Bronchial epithelial cell (primary cell): ENCODE measurements around the gene NAT9. TPM values are rescaled to one million over a fixed set of nuclear protein-coding genes. Genes with fewer than 3 reads are reported as not detected.

ENCODE experiments used
- DNase-seq: peaks from one replicate; pipeline ENCODE4 v3.0.0-alpha.2; 2010; ENCODE audit warnings: low read depth
- FAIRE-seq: peaks from 2 replicates; lab custom pipeline; 2011; peaks lifted over from hg19 to GRCh38; lab: Jason Lieb, UNC
- H3K27me3 ChIP-seq: 2 replicates; pipeline ENCODE4 v1.5.1; 2011; ENCODE audit warnings: low read length; ENCODE audit not compliant: control insufficient read depth, insufficient read depth
- H3K36me3 ChIP-seq: 2 replicates; pipeline ENCODE4 v1.5.1; 2011; ENCODE audit warnings: low read length; ENCODE audit not compliant: control insufficient read depth, insufficient read depth
- H3K4me3 ChIP-seq: 2 replicates; pipeline ENCODE4 v1.5.1; 2011; ENCODE audit warnings: mild to moderate bottlenecking, low read depth, low read length, control low read depth
- CTCF ChIP-seq: IDR thresholded peaks from 2 replicates; pipeline ENCODE4 v1.5.1; 2011; ENCODE audit warnings: mild to moderate bottlenecking, moderate library complexity, low read length, control low read depth, inconsistent platforms; ENCODE audit not compliant: insufficient read depth, severe bottlenecking
- total RNA-seq: library from RNA; depleted of rRNA; stranded (reverse); fragments of >200 nt; gene quantifications from 2 replicates; pipeline ENCODE4 v1.2.1, GENCODE V29; 2014

NAT9 gene
- total RNA-seq, 1 donor from 2014 or later, result 64.5 TPM

GRCh38 chr17:74748529-74749278 is 27.4 kb downstream of the NAT9 start, which contains the start of gene NHERF1:
Gene NHERF1 (plus strand): TSS chr17:74748628. CDS start chr17:74748847, 219 bp downstream.
- Histone ChIP-seq H3K27me3 (no peaks in the 10 kb centered on the region), H3K4me3 (peak within 1 kb of the TSS; percentile 100), H3K36me3 (peaks cover 10% of the 10 kb centered on the region)
- DNase-seq (no peak), FAIRE-seq (no peak)
- TF ChIP-seq CTCF, result peak; percentile 32

GRCh38 chr17:74748279-74748528 is 27.9 kb downstream of the NAT9 start:
- FAIRE-seq (no peak), DNase-seq (peak; percentile 83)

GRCh38 chr17:74746922-74747321 is 29.2 kb downstream of the NAT9 start:
- no peak for DNase-seq
- Histone ChIP-seq H3K27me3 (no peaks in the 10 kb centered on the region), H3K36me3 (peaks cover 8% of the 10 kb centered on the region), H3K4me3 (no peak overlapping the region)
- FAIRE-seq, result no peak
- TF ChIP-seq CTCF, result no peak

More at GRCh38 chr17:74748279-74748528, 27.9 kb downstream of the NAT9 start:
- peaks cover 10% of the 10 kb centered on the region for H3K36me3 ChIP-seq
- no peak for TF ChIP-seq CTCF
- no peaks in the 10 kb centered on the region for H3K27me3 ChIP-seq
- H3K4me3 ChIP-seq, result peak overlapping the region; percentile 100

GRCh38 chr17:74746376-74746775 is 29.8 kb downstream of the NAT9 start:
- DNase-seq (no peak), FAIRE-seq (no peak)
- no peak for TF ChIP-seq CTCF
- H3K36me3 ChIP-seq, result peaks cover 4% of the 10 kb centered on the region
- H3K4me3 ChIP-seq, result no peak overlapping the region
- H3K27me3 ChIP-seq, result no peaks in the 10 kb centered on the region

- TF ChIP-seq CTCF, result no peak
- Histone ChIP-seq H3K27me3 (no peaks in the 10 kb centered on the region), H3K36me3 (peaks cover 2% of the 10 kb centered on the region), H3K4me3 (no peak overlapping the region)
- FAIRE-seq (no peak), DNase-seq (no peak)
These were observed 30.5 kb downstream of the NAT9 start for GRCh38 chr17:74745548-74746177.
